Measurements from ENCODE around the gene RAPSN.

DNA sequence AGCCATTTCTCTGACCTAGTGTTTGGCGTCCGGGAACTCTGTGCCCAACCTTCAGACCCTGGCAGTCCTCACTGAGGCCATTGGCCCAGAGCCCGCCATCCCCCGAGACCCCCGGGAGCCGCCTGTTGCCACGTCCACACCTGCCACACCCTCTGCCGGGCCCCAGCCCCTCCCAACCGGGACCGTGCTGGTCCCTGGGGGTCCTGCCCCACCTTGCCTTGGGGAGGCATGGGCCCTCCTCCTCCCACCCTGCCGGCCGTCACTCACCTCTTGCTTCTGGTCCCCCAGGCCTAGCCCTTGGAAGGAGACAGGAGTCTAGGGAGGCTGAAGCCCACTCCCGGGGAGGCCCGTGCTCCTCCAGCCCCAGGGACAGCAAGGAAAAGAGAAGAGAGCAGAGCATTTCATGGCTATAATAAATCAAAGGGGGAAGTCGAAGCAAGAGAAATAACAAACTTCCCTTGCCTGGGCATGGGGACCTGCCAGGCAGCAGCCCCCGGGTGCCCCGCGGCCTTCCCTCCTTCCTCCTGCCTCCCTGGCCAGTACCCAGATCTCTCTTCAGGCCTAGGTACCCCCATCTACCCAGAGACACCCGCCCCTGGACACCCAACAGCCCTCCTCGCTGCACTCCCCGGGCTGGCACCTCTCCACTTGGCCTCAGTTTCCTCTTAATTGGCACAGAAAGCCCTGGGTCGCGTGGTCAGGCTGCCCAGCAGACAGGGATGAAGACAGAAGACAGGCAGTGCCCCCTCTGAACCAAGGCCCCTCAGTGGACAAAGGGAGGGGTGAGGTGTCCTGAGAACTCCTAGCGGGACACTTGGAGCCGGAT is 53.5 kb downstream of the RAPSN start:
- TF ChIP-seq CTCF (IDR thresholded peaks at IDR 0.05) (no peak), POLR2A (IDR thresholded peaks at IDR 0.05) (no peak)

Measured in adrenal gland (tissue), 5 donors.